ENCODE measurements around the gene BTBD9. TPM values are rescaled to one million over a fixed set of nuclear protein-coding genes. Genes with fewer than 3 reads are reported as not detected.

BTBD9 gene
- total RNA-seq, 1 experiment from 2014 or later: 8.9 TPM

GRCh38 chr6:38167598-38167997, 472.1 kb downstream of the BTBD9 start:
- Histone ChIP-seq H3K27me3 (ENCODE audit: insufficient read depth, low read length) (no peaks in the 10 kb centered on the region), H2BK15ac (ENCODE audit: low read depth, low read length) (no peak overlapping the region), H3T11ph (ENCODE audit: low read length) (no peak overlapping the region), H2BK12ac (ENCODE audit: insufficient read length, low read depth, low read length) (no peak overlapping the region), H2BK120ac (ENCODE audit: low read depth, low read length, poor library complexity, severe bottlenecking) (no peak overlapping the region), H3K4me1 (ENCODE audit: insufficient read depth, low read length) (no peaks in the 10 kb centered on the region; the same call in 1 of the 2 replicates), H3K18ac (ENCODE audit: insufficient read length, low read depth, low read length) (no peak overlapping the region), H2BK5ac (ENCODE audit: insufficient read length, low read length) (no peak overlapping the region), H4K20me1 (ENCODE audit: control insufficient read depth, insufficient read depth, insufficient read length) (no peaks in the 10 kb centered on the region), H3K27ac (ENCODE audit: insufficient read length, low read depth, low read length) (no peak overlapping the region), H3K79me1 (ENCODE audit: insufficient read depth, low read depth, low read length, poor library complexity, severe bottlenecking) (no peaks in the 10 kb centered on the region), H3K56ac (ENCODE audit: insufficient read length, low read depth, low read length) (no peak overlapping the region), H3K14ac (ENCODE audit: insufficient read depth, low read length) (no peak overlapping the region), H4K5ac (ENCODE audit: insufficient read length, low read depth, low read length) (no peak overlapping the region), H3K23me2 (ENCODE audit: insufficient read length, low read depth, low read length, poor library complexity, severe bottlenecking) (no peaks in the 10 kb centered on the region), H2AK5ac (ENCODE audit: insufficient read length, low read length) (no peak overlapping the region), H2AFZ (ENCODE audit: low read length) (no peak overlapping the region), H3K4ac (ENCODE audit: low read depth, low read length) (no peak overlapping the region), H2BK20ac (ENCODE audit: low read depth, low read length, poor library complexity, severe bottlenecking) (no peak overlapping the region), H4K91ac (ENCODE audit: insufficient read length, low read depth, low read length) (no peak overlapping the region), H3K23ac (ENCODE audit: insufficient read length, low read depth, low read length) (no peak overlapping the region), H3K79me2 (ENCODE audit: insufficient read depth, low read length) (no peaks in the 10 kb centered on the region), H3K9me3 (ENCODE audit: control insufficient read depth, low read depth, low read length) (no peaks in the 10 kb centered on the region), H3K4me2 (ENCODE audit: insufficient read depth, insufficient read length, low read length) (no peak overlapping the region), H4K8ac (replicated peaks; ENCODE audit: insufficient read length, low read depth, low read length) (no peak overlapping the region), H3K9ac (ENCODE audit: extremely low read depth, insufficient read length, low read length) (no peak overlapping the region)
- TF ChIP-seq CTCF (conservative IDR thresholded peaks at IDR 0.05): no peak
- Mint-ChIP-seq H3K36me3 (ENCODE audit: insufficient read depth in 1 of 3, low read depth in 3 of 3) (peaks cover 0 to 2% (median 0%) of the 10 kb centered on the region in 3 experiments; a peak in 2 of 7 replicates), H3K9me3 (no peaks in the 10 kb centered on the region), H3K27me3 (ENCODE audit: low read depth) (no peaks in the 10 kb centered on the region; the same call in 1 of the 2 replicates), H3K27ac (no peak overlapping the region; a peak in 1 of 7 replicates), H3K4me3 (no peak overlapping the region), H3K4me1 (peaks cover 28 to 54% of the 10 kb centered on the region in 2 experiments)
- no CpG with 5 or more reads among the region's 11 CpGs for WGBS (ENCODE audit: extremely low coverage, insufficient read length, low lambda C conversion rate)
- DNase-seq: no peak

Measured in H9 (cell line).